ENCODE data around the gene SCFD2. TPM values are rescaled to one million over a fixed set of nuclear protein-coding genes. Genes with fewer than 3 reads are reported as not detected.

SCFD2 gene
- total RNA-seq, 2 donors from 2014 or later = 20.3 to 27.4 TPM

- ATAC-seq (ENCODE audit: insufficient number of reproducible peaks, low FRiP score, low read depth) (no peak), DNase-seq (ENCODE audit: low spot score) (no peak)
- TF ChIP-seq CTCF (IDR thresholded peaks at IDR 0.05) = no peak
- Histone ChIP-seq H3K27me3 (replicated peaks; ENCODE audit: insufficient read depth) (no peaks in the 10 kb centered on the region), H3K36me3 (no peaks in the 10 kb centered on the region), H3K27ac (no peak overlapping the region), H3K4me1 (ENCODE audit: control insufficient read depth in 1 of 2, low read depth in 2 of 2) (no peaks in the 10 kb centered on the region), H3K4me3 (no peak overlapping the region), H3K9me3 (no peaks in the 10 kb centered on the region)
Observed at GRCh38 chr4:52949336-52949735, 416.5 kb downstream of the SCFD2 start.

GRCh38 chr4:52948057-52948423 is 417.8 kb downstream of the SCFD2 start:
- H3K27ac ChIP-seq = no peak overlapping the region

DNA sequence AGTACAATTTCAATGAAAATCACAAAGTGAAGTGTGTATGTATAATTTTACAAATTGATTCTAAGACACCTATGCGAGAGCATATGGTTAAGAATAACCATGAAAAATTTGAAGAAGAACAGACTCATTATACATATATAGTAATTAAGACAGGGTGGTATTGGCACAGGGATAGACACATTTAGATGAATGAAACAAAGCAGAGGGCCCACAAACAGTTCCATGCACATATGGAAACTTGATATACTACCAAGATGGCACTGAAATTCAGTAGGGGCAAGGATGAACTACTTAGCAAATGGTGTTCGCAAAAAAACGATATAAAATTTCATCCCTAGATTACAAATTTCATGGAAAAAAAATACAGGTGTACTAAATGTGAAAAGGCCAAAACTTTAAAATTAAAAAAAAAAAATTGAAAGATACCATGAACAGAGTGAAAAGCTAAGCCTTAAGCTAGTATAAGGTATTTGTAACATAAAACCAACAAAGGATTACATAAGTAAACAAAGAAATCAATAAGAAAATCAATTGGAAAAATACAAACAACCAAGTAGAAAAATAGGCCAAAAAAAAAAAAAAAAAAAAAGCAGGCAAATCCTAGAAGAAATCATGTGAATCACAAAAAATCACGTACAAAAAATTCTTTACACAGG is 418.3 kb downstream of the SCFD2 start:
- H3K9me3 ChIP-seq = no peaks in the 10 kb centered on the region
- H3K4me1 ChIP-seq (ENCODE audit: control insufficient read depth in 1 of 2, low read depth in 2 of 2) = no peaks in the 10 kb centered on the region
- TF ChIP-seq CTCF (IDR thresholded peaks at IDR 0.05) = no peak
- DNase-seq (ENCODE audit: low spot score) (no peak), ATAC-seq (ENCODE audit: insufficient number of reproducible peaks, low FRiP score, low read depth) (no peak)
- H3K27ac ChIP-seq = no peak overlapping the region
- no peak overlapping the region for H3K4me3 ChIP-seq
- no peaks in the 10 kb centered on the region for H3K36me3 ChIP-seq
- H3K27me3 ChIP-seq (replicated peaks; ENCODE audit: insufficient read depth) = no peaks in the 10 kb centered on the region

More at GRCh38 chr4:52948057-52948423, 417.8 kb downstream of the SCFD2 start:
- Histone ChIP-seq H3K36me3 (no peaks in the 10 kb centered on the region), H3K27me3 (replicated peaks; ENCODE audit: insufficient read depth) (no peaks in the 10 kb centered on the region), H3K4me3 (no peak overlapping the region), H3K9me3 (no peaks in the 10 kb centered on the region), H3K4me1 (ENCODE audit: control insufficient read depth in 1 of 2, low read depth in 2 of 2) (no peaks in the 10 kb centered on the region)
- ATAC-seq (ENCODE audit: insufficient number of reproducible peaks, low FRiP score, low read depth) (no peak), DNase-seq (ENCODE audit: low spot score) (no peak)
- TF ChIP-seq CTCF (IDR thresholded peaks at IDR 0.05) = no peak

DNA sequence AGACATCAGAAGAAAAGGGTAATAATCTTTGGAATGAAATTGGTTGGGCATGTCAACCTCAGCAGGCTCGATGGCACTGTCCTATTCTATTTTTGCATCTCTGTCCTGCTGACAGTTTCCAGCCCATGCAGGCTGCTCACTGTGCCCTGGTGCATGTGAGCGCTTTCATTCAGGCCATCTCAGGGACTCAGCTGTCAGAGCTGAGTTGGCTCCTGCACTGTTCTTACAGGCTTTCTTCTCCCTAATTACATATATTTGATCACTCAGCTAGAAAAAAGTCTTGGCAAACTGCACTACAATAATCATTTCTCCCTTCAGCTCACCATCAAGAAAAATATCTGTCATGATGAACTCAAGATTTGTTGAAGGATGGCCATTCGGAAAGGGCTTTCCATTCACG is 419.0 kb downstream of the SCFD2 start:
- H3K36me3 ChIP-seq = no peaks in the 10 kb centered on the region
- no peak for DNase-seq (ENCODE audit: low spot score)
- no peaks in the 10 kb centered on the region for H3K9me3 ChIP-seq
- no peak for TF ChIP-seq CTCF (IDR thresholded peaks at IDR 0.05)
- no peak overlapping the region for H3K4me3 ChIP-seq
- no peaks in the 10 kb centered on the region for H3K27me3 ChIP-seq (replicated peaks; ENCODE audit: insufficient read depth)
- no peak overlapping the region for H3K27ac ChIP-seq
- ATAC-seq (ENCODE audit: insufficient number of reproducible peaks, low FRiP score, low read depth) = no peak
- H3K4me1 ChIP-seq (ENCODE audit: control insufficient read depth in 1 of 2, low read depth in 2 of 2) = no peaks in the 10 kb centered on the region

GRCh38 chr4:52945982-52946381 is 419.9 kb downstream of the SCFD2 start:
- Histone ChIP-seq H3K36me3 (no peaks in the 10 kb centered on the region), H3K27ac (no peak overlapping the region), H3K9me3 (no peaks in the 10 kb centered on the region), H3K4me3 (no peak overlapping the region), H3K4me1 (ENCODE audit: control insufficient read depth in 1 of 2, low read depth in 2 of 2) (no peaks in the 10 kb centered on the region), H3K27me3 (replicated peaks; ENCODE audit: insufficient read depth) (no peaks in the 10 kb centered on the region)
- TF ChIP-seq CTCF (IDR thresholded peaks at IDR 0.05) = no peak
- no peak for DNase-seq (ENCODE audit: low spot score)
- no peak for ATAC-seq (ENCODE audit: insufficient number of reproducible peaks, low FRiP score, low read depth)
